Cardiac septum (tissue), 1 donor: ENCODE results near the gene LZTR1. TPM values are rescaled to one million over a fixed set of nuclear protein-coding genes. Genes with fewer than 3 reads are reported as not detected.
"Not testable (repeated sequence)": the region's sequence is repeated elsewhere in the genome, so short reads cannot be mapped to it uniquely, and the experiment has no call there.

ENCODE experiments used
- DNase-seq: peaks from one replicate; pipeline ENCODE4 v3.0.0-alpha.2; 2020; ENCODE audit warnings: low spot score
- intact Hi-C: fragments of 100-400 bp; cut with DNase I; formaldehyde crosslinking; loops from one replicate; pipeline ENCODE4 v1.14.0; 2022
- long read RNA-seq: library from polyadenylated mRNA; unstranded; transcript quantifications from one replicate; pipeline ENCODE4 v2.0.0, GENCODE V29; 2021
- total RNA-seq: library from RNA; stranded (reverse); fragmentation: NEBNext Ultra II Directional; extraction: Animal tissue kit (Norgen Biotek cat#: 25700); gene quantifications from one replicate; pipeline ENCODE4 v1.2.1, GENCODE V29; 2021
- donor health status: DM: no; HTN: no; CAD: no.

The LZTR1 gene
- 33.0 TPM for total RNA-seq
- long read RNA-seq, full-length matches to known transcripts, result 9 of 20 reads
- long read RNA-seq, partial matches to known transcripts, result 3 of 20 reads
- long read RNA-seq, other reads (novel, unspliced or antisense), result 8 of 20 reads

- DNase-seq, result peak; percentile 95
- intact Hi-C loops, result loop anchor here (1.0 to 5.0 kb wide), 3 partner anchors 19 to 125 kb away; partner anchors contain the start of genes CRKL, PI4KA and SNAP29
Observed at GRCh38 chr22:20981787-20982562, at the start of gene LZTR1. Gene LZTR1, plus strand, starts transcription at chr22:20982297. Its CDS starts 75 bp downstream, at chr22:20982372.

GRCh38 chr22:20933910-20934309 lies 48.2 kb upstream of the LZTR1 start:
- no peak for DNase-seq
- intact Hi-C loops, result no loop called here

GRCh38 chr22:20935049-20935448 lies 47.0 kb upstream of the LZTR1 start:
- intact Hi-C loops, DNase-seq: not testable (repeated sequence)

GRCh38 chr22:20935780-20936539 lies 46.1 kb upstream of the LZTR1 start:
- DNase-seq, intact Hi-C loops: not testable (repeated sequence)

GRCh38 chr22:20937031-20937793 lies 44.9 kb upstream of the LZTR1 start:
- DNase-seq, result no peak
- intact Hi-C loops, result no loop called here

- no peak for DNase-seq
- intact Hi-C loops, result no loop called here
Observed at GRCh38 chr22:20937794-20938671, 44.1 kb upstream of the LZTR1 start.

GRCh38 chr22:20939457-20940185 lies 42.5 kb upstream of the LZTR1 start:
- intact Hi-C loops, result not testable (repeated sequence)
- peak; percentile 22 for DNase-seq

GRCh38 chr22:20940186-20940651 lies 41.9 kb upstream of the LZTR1 start:
- no peak for DNase-seq
- intact Hi-C loops, result no loop called here

GRCh38 chr22:20940904-20941385 lies 41.2 kb upstream of the LZTR1 start:
- DNase-seq, result peak; percentile 31
- intact Hi-C loops, result no loop called here

GRCh38 chr22:20942203-20942902 lies 39.7 kb upstream of the LZTR1 start:
- intact Hi-C loops, DNase-seq: not testable (repeated sequence)

- intact Hi-C loops, result no loop called here
- DNase-seq, result peak; percentile 1
Observed at GRCh38 chr22:20943104-20943933, 38.8 kb upstream of the LZTR1 start.

GRCh38 chr22:20944042-20944441 lies 38.1 kb upstream of the LZTR1 start:
- intact Hi-C loops, result no loop called here
- no peak for DNase-seq

- intact Hi-C loops, result no loop called here
- peak; percentile 41 for DNase-seq
Observed at GRCh38 chr22:20945578-20945934, 36.5 kb upstream of the LZTR1 start.

- peak; percentile 56 for DNase-seq
- intact Hi-C loops, result no loop called here
Observed at GRCh38 chr22:20946080-20946986, 35.8 kb upstream of the LZTR1 start.

GRCh38 chr22:20946991-20947390 lies 35.1 kb upstream of the LZTR1 start:
- no peak for DNase-seq
- intact Hi-C loops, result no loop called here
